ENCODE results near the gene NAGS. TPM values are rescaled to one million over a fixed set of nuclear protein-coding genes. Genes with fewer than 3 reads are reported as not detected.

The NAGS gene
- polyA plus RNA-seq, 1 of the 3 experiments (the other 2 are of a cell fraction): 1.7 TPM

GRCh38 chr17:43988301-43988700 lies 16.1 kb upstream of the NAGS start:
- Histone ChIP-seq H3K36me3 (replicated peaks in 1 of 2; ENCODE audit: control insufficient read depth in 1 of 2, insufficient read depth in 2 of 2, low read length in 1 of 2) (no peaks in the 10 kb centered on the region), H3K9me3 (no peaks in the 10 kb centered on the region), H3K9ac (no peak overlapping the region), H3K4me3 (ENCODE audit: low read depth in 2 of 2, low read length in 1 of 2) (no peak overlapping the region), H3K27me3 (ENCODE audit: insufficient read depth) (no peaks in the 10 kb centered on the region), H3K27ac (ENCODE audit: low read depth in 2 of 2, low read length in 1 of 2) (no peak overlapping the region), H3K79me2 (ENCODE audit: insufficient read depth) (no peaks in the 10 kb centered on the region), H3K9me2 (no peaks in the 10 kb centered on the region), H4K20me1 (ENCODE audit: insufficient read depth) (no peaks in the 10 kb centered on the region), H3K4me2 (no peak overlapping the region), H3F3A (replicated peaks; ENCODE audit: insufficient read depth) (no peaks in the 10 kb centered on the region), H2AFZ (ENCODE audit: low read depth) (no peak overlapping the region), H3K4me1 (ENCODE audit: control insufficient read depth in 1 of 2, insufficient read depth in 2 of 2, low read depth in 1 of 2, low read length in 1 of 2) (peaks cover 0 to 13% of the 10 kb centered on the region in 2 experiments; a peak in 1 of 4 replicates)
- WGBS (ENCODE audit: low lambda C conversion rate): 91% methylated on average over 9 of the region's 9 CpGs
- no peak for DNase-seq
- TF ChIP-seq REST (IDR thresholded peaks at IDR 0.05; ENCODE audit: low read depth, low read length) (no peak), CTCF (IDR thresholded peaks at IDR 0.05) (no peak), RCOR1 (IDR thresholded peaks at IDR 0.05; ENCODE audit: low read length) (no peak), IRF3 (IDR thresholded peaks at IDR 0.05; ENCODE audit: low read depth, low read length) (no peak), FOXJ3 (CRISPR knock-in tag; IDR thresholded peaks at IDR 0.05) (no peak), MAX (IDR thresholded peaks at IDR 0.05; ENCODE audit: low read depth) (no peak), GATA2 (CRISPR knock-in tag; IDR thresholded peaks at IDR 0.05) (no peak), MEF2A (IDR thresholded peaks at IDR 0.05; ENCODE audit: borderline replicate concordance, low read depth) (no peak), NRF1 (IDR thresholded peaks at IDR 0.05; ENCODE audit: low read depth, low read length) (no peak), NFIC (IDR thresholded peaks at IDR 0.05; ENCODE audit: borderline replicate concordance) (no peak), MXI1 (IDR thresholded peaks at IDR 0.05; ENCODE audit: low read depth, low read length) (no peak)
- ChIA-PET CTCF (interaction anchor here (1.3 to 31.1 kb wide), 2 partner anchors 14 to 45 kb away, joined by 5 to 638 read pairs; partner anchors contain the start of gene PPY), POLR2A (no interaction called here)

Measured in SK-N-SH (cell line).